CD14-positive monocyte (primary cell): Measurements from ENCODE around the gene PTCD2. TPM values are rescaled to one million over a fixed set of nuclear protein-coding genes. Genes with fewer than 3 reads are reported as not detected.

ENCODE experiments used
- DNase-seq, 3 donors: peaks; one replicate each; pipeline ENCODE4 v3.0.0-alpha.2; 2011 to 2022
- H2AFZ ChIP-seq: 2 replicates; pipeline ENCODE4 v1.6.0; 2012; ENCODE audit warnings: mild to moderate bottlenecking, low read depth, low read length, inconsistent platforms; ENCODE audit not compliant: insufficient read depth, poor library complexity, severe bottlenecking
- H3K27ac ChIP-seq, 2 donors: 1 replicate in 1 of 2; 2 replicates in 1 of 2; pipeline ENCODE4 v1.5.1; 2012 to 2013; ENCODE audit warnings: low read length in 2 of 2, control low read depth in 1 of 2, inconsistent platforms in 1 of 2, low read depth in 1 of 2, mild to moderate bottlenecking in 1 of 2
- H3K27me3 ChIP-seq, 2 donors: one replicate each; pipeline versions ENCODE4 v1.6.0 to v1.6.1; 2011 to 2013; ENCODE audit warnings: low read length in 2 of 2; ENCODE audit not compliant: control insufficient read depth in 2 of 2, insufficient read depth in 2 of 2
- H3K36me3 ChIP-seq, 2 donors: replicated peaks in 1 of 2; 1 replicate in 1 of 2; 2 replicates in 1 of 2; pipeline versions ENCODE4 v1.5.1 to v1.6.1; 2012 to 2013; ENCODE audit warnings: low read length in 2 of 2, control low read depth in 1 of 2, inconsistent platforms in 1 of 2, mild to moderate bottlenecking in 1 of 2; ENCODE audit not compliant: insufficient read depth in 2 of 2, control insufficient read depth in 1 of 2
- H3K4me1 ChIP-seq, 2 donors: 1 replicate in 1 of 2; 2 replicates in 1 of 2; pipeline versions ENCODE4 v1.5.1 to v1.6.1; 2012 to 2013; ENCODE audit warnings: low read length in 2 of 2, control low read depth in 1 of 2, inconsistent platforms in 1 of 2, mild to moderate bottlenecking in 1 of 2, moderate library complexity in 1 of 2; ENCODE audit not compliant: insufficient read depth in 2 of 2, control insufficient read depth in 1 of 2
- H3K4me2 ChIP-seq: replicated peaks from 2 replicates; pipeline ENCODE3; 2012; ENCODE audit warnings: low read length, moderate library complexity, mild to moderate bottlenecking; ENCODE audit not compliant: poor library complexity, severe bottlenecking; ENCODE audit errors: extremely low read depth
- H3K4me3 ChIP-seq, 3 experiments: fragments of 200-600 bp in 1 of 3; sonication (generic) in 1 of 3; replicated peaks in 1 of 3; 1 replicate in 2 of 3; 2 replicates in 1 of 3; pipeline ENCODE4 v1.5.1; 2011 to 2013; ENCODE audit warnings: low read length in 3 of 3, mild to moderate bottlenecking in 3 of 3, control low read depth in 2 of 3, low read depth in 2 of 3, inconsistent platforms in 1 of 3, moderate library complexity in 1 of 3
- H3K79me2 ChIP-seq: 2 replicates; pipeline ENCODE4 v1.6.0; 2012; ENCODE audit warnings: mild to moderate bottlenecking, control low read depth, inconsistent platforms, low read length, moderate library complexity; ENCODE audit not compliant: insufficient read depth
- H3K9ac ChIP-seq: 2 replicates; pipeline ENCODE4 v1.6.0; 2017; ENCODE audit warnings: low read length, mild to moderate bottlenecking; ENCODE audit not compliant: insufficient read depth, poor library complexity, severe bottlenecking
- H3K9me3 ChIP-seq, 2 donors: replicated peaks in 1 of 2; 1 replicate in 1 of 2; 2 replicates in 1 of 2; pipeline versions ENCODE4 v1.5.1 to v1.6.1; 2012 to 2013; ENCODE audit warnings: low read length in 2 of 2, control low read depth in 1 of 2; ENCODE audit not compliant: control insufficient read depth in 1 of 2, insufficient read depth in 1 of 2
- H4K20me1 ChIP-seq: 2 replicates; pipeline ENCODE4 v1.6.0; 2012; ENCODE audit warnings: mild to moderate bottlenecking, low read length, control low read depth, moderate library complexity; ENCODE audit not compliant: insufficient read depth
- H3K27ac Mint-ChIP-seq, 7 donors: one replicate each; pipeline ENCODE4 v1.8.0; 2020; ENCODE audit warnings: mild to moderate bottlenecking in 7 of 7, mixed read lengths in 7 of 7, moderate library complexity in 6 of 7, inconsistent platforms in 2 of 7
- H3K27me3 Mint-ChIP-seq, 3 donors: one replicate each; pipeline ENCODE4 v1.8.0; 2021 to 2022; ENCODE audit warnings: low read depth in 3 of 3, mild to moderate bottlenecking in 3 of 3, mixed read lengths in 3 of 3, moderate library complexity in 3 of 3, inconsistent platforms in 1 of 3
- H3K36me3 Mint-ChIP-seq, 2 donors: one replicate each; pipeline ENCODE4 v1.8.0; 2020; ENCODE audit warnings: mixed read lengths in 2 of 2, inconsistent platforms in 1 of 2, mild to moderate bottlenecking in 1 of 2
- H3K4me1 Mint-ChIP-seq: one replicate; pipeline ENCODE4 v1.8.0; 2020; ENCODE audit warnings: mild to moderate bottlenecking, mixed read lengths
- H3K4me3 Mint-ChIP-seq, 2 donors: one replicate each; pipeline ENCODE4 v1.8.0; 2020; ENCODE audit warnings: mild to moderate bottlenecking in 2 of 2, mixed read lengths in 2 of 2, moderate library complexity in 1 of 2
- H3K9me3 Mint-ChIP-seq, 7 donors: one replicate each; pipeline ENCODE4 v1.8.0; 2020 to 2022; ENCODE audit warnings: mixed read lengths in 7 of 7, mild to moderate bottlenecking in 6 of 7, moderate library complexity in 6 of 7, inconsistent platforms in 2 of 7
- WGBS: methylation state at CpG from one replicate; pipeline ENCODE4 v1.1.5; 2013; ENCODE audit warnings: missing lambda C conversion rate; ENCODE audit not compliant: insufficient coverage; 5-methylcytosine and 5-hydroxymethylcytosine counted together
- intact Hi-C, 2 donors: fragments of 100-400 bp; cut with micrococcal nuclease; formaldehyde crosslinking; loops; one replicate each; pipeline versions ENCODE4 v1.15.0 to v1.15.1; 2023
- polyA plus RNA-seq, 3 donors: library from polyadenylated mRNA; depleted of rRNA in 1 of 3; unstranded in 2 of 3; stranded (reverse) in 1 of 3; fragments of 300-500 nt in 2 of 3; fragments of >200 nt in 1 of 3; fragmentation: Illumina TruSeq in 2 of 3; gene quantifications; 1 replicate in 2 of 3; 2 replicates in 1 of 3; pipeline ENCODE4 v1.2.3, GENCODE V29; 2012 to 2021
- TF ChIP-seq, protein P1 (sequence below): fragments of 200-600 bp; IDR thresholded peaks from one replicate; pipeline ENCODE4 v1.8.0; 2022; ENCODE audit warnings: antibody characterized with exemption, mild to moderate bottlenecking

PTCD2 gene
- polyA plus RNA-seq, 3 donors, result 1.6 to 2.2 (median 1.8) TPM

DNA sequence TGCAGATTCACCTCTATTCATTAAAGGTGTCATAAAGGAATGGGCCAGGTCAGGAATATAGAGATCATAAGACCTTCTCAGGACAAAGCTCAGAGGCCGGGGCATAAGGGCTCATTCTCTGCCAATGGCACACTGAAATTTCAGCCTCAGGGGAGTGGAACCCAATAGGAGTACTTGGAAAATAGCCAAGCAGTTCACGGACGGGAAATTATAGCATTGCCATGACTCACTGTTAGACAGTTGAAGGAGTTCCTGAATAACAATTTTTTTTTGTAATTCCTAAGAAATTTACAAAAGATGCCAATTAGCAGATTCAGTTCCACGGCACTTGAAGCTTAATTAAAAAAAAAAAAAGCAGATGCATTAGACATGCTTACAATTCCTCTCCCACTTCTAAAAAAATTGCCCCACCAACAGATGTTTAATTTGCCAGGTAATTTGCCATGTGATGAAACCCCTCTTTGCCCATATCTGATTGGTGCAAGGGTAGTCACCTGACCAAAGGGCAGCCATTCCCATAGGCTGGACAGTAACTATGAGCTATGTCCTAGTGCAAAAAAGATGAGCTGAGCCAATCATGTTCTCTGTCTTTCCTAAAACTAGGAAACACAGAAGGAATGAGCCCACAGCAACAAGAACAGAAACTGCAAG lies 58.6 kb downstream of the PTCD2 start:
- Histone ChIP-seq H3K27ac (peak overlapping the region in 1 of 2 donors; percentile 1), H3K79me2 (no peaks in the 10 kb centered on the region), H3K36me3 (no peaks in the 10 kb centered on the region), H4K20me1 (no peaks in the 10 kb centered on the region), H3K4me2 (peak overlapping the region; percentile 14), H3K4me1 (peaks cover 48 to 50% of the 10 kb centered on the region in 2 donors), H3K27me3 (no peaks in the 10 kb centered on the region), H2AFZ (no peak overlapping the region), H3K4me3 (no peak overlapping the region), H3K9me3 (no peaks in the 10 kb centered on the region), H3K9ac (no peak overlapping the region)
- H3K27me3 Mint-ChIP-seq, result no peaks in the 10 kb centered on the region
- peak overlapping the region in 1 of 2 donors; percentile 30 for H3K4me3 Mint-ChIP-seq
- 0% methylated on average over 1 of the region's 4 CpGs for WGBS
- H3K9me3 Mint-ChIP-seq, result peaks cover 0 to 2% (median 0%) of the 10 kb centered on the region in 7 donors
- H3K27ac Mint-ChIP-seq, result peak overlapping the region in 4 of 7 donors; percentile 19 to 82 (median 68)
- peaks cover 50% of the 10 kb centered on the region for H3K4me1 Mint-ChIP-seq
- intact Hi-C loops, result loop anchor here in 1 of 2 donors (5.0 to 10.0 kb wide), 2 partner anchors 89 to 216 kb away; no protein-coding TSS in a partner anchor
- DNase-seq, result peak; percentile 73 to 90 (median 80)
- TF ChIP-seq, protein P1, sequence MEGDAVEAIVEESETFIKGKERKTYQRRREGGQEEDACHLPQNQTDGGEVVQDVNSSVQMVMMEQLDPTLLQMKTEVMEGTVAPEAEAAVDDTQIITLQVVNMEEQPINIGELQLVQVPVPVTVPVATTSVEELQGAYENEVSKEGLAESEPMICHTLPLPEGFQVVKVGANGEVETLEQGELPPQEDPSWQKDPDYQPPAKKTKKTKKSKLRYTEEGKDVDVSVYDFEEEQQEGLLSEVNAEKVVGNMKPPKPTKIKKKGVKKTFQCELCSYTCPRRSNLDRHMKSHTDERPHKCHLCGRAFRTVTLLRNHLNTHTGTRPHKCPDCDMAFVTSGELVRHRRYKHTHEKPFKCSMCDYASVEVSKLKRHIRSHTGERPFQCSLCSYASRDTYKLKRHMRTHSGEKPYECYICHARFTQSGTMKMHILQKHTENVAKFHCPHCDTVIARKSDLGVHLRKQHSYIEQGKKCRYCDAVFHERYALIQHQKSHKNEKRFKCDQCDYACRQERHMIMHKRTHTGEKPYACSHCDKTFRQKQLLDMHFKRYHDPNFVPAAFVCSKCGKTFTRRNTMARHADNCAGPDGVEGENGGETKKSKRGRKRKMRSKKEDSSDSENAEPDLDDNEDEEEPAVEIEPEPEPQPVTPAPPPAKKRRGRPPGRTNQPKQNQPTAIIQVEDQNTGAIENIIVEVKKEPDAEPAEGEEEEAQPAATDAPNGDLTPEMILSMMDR, result no peak
- H3K36me3 Mint-ChIP-seq, result no peaks in the 10 kb centered on the region

DNA sequence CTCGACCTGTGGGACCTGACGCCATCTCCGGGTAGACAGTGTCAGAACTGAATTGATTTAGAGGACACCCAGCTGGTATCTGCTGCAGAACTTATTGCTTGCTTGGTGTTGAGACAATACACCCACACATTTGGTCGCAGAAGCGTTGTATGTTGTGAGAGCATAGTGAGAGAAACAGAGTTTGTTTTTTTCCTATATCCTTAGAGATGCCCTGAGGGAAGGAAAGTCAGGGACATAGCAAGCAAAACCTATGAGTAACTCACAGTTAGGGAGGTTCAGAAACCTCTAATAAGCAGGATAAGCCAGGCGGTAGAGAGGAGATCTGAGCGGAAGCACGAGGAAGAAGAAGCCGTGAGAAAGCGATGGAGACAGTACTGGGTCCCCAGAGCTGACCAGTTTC lies 59.8 kb downstream of the PTCD2 start:
- H2AFZ ChIP-seq, result no peak overlapping the region
- H3K4me2 ChIP-seq, result no peak overlapping the region
- intact Hi-C loops, result loop anchor here in 1 of 2 donors (5.0 to 10.0 kb wide), 2 partner anchors 87 to 215 kb away; no protein-coding TSS in a partner anchor
- TF ChIP-seq, protein P1, result no peak
- Mint-ChIP-seq H3K4me3 (no peak overlapping the region), H3K36me3 (no peaks in the 10 kb centered on the region), H3K27ac (peak overlapping the region in 4 of 7 donors; percentile 39 to 75 (median 52)), H3K4me1 (peaks cover 56% of the 10 kb centered on the region), H3K27me3 (peaks cover 0 to 2% (median 0%) of the 10 kb centered on the region in 3 donors), H3K9me3 (peaks cover 0 to 2% (median 0%) of the 10 kb centered on the region in 7 donors)
- 96% methylated on average over 3 of the region's 10 CpGs for WGBS
- H3K27ac ChIP-seq, result no peak overlapping the region
- H3K27me3 ChIP-seq, result no peaks in the 10 kb centered on the region
- H4K20me1 ChIP-seq, result no peaks in the 10 kb centered on the region
- H3K9ac ChIP-seq, result no peak overlapping the region
- no peaks in the 10 kb centered on the region for H3K36me3 ChIP-seq
- no peak overlapping the region for H3K4me3 ChIP-seq
- H3K9me3 ChIP-seq, result no peaks in the 10 kb centered on the region
- H3K79me2 ChIP-seq, result no peaks in the 10 kb centered on the region
- DNase-seq, result no peak
- peaks cover 55 to 58% of the 10 kb centered on the region in 2 donors for H3K4me1 ChIP-seq
